ENCODE results near the gene CCIN.

The CCIN gene

GRCh38 chr9:36191290-36191645 lies 22.1 kb downstream of the CCIN start:
- DNase-seq (ENCODE audit: low spot score), result peak; percentile 41

GRCh38 chr9:36191686-36192085 lies 22.5 kb downstream of the CCIN start:
- DNase-seq (ENCODE audit: low spot score), result no peak

GRCh38 chr9:36192196-36192595 lies 23.0 kb downstream of the CCIN start:
- peak; percentile 56 for DNase-seq (ENCODE audit: low spot score)

GRCh38 chr9:36193023-36193422 lies 23.8 kb downstream of the CCIN start:
- no peak for DNase-seq (ENCODE audit: low spot score)

- peak; percentile 36 for DNase-seq (ENCODE audit: low spot score)
Measured at GRCh38 chr9:36194326-36195000, 25.3 kb downstream of the CCIN start.

- peak; percentile 43 for DNase-seq (ENCODE audit: low spot score)
Measured at GRCh38 chr9:36204906-36205547, 35.8 kb downstream of the CCIN start.

GRCh38 chr9:36207016-36207415 lies 37.8 kb downstream of the CCIN start:
- DNase-seq (ENCODE audit: low spot score), result peak; percentile 93

GRCh38 chr9:36207546-36208012 lies 38.4 kb downstream of the CCIN start:
- DNase-seq (ENCODE audit: low spot score), result peak; percentile 52

- peak; percentile 15 for DNase-seq (ENCODE audit: low spot score)
Measured at GRCh38 chr9:36208521-36209253, 39.5 kb downstream of the CCIN start.

GRCh38 chr9:36210722-36211121 lies 41.5 kb downstream of the CCIN start:
- no peak for DNase-seq (ENCODE audit: low spot score)

GRCh38 chr9:36211510-36211909 lies 42.3 kb downstream of the CCIN start:
- no peak for DNase-seq (ENCODE audit: low spot score)

GRCh38 chr9:36213387-36213786 lies 44.2 kb downstream of the CCIN start:
- DNase-seq (ENCODE audit: low spot score), result no peak

- DNase-seq (ENCODE audit: low spot score), result no peak
Measured at GRCh38 chr9:36213989-36214388, 44.8 kb downstream of the CCIN start.

GRCh38 chr9:36214571-36214970 lies 45.4 kb downstream of the CCIN start:
- DNase-seq (ENCODE audit: low spot score), result no peak

- no peak for DNase-seq (ENCODE audit: low spot score)
Measured at GRCh38 chr9:36217256-36217968, 48.2 kb downstream of the CCIN start.

GRCh38 chr9:36218011-36218410 lies 48.8 kb downstream of the CCIN start:
- no peak for DNase-seq (ENCODE audit: low spot score)

GRCh38 chr9:36218411-36218901 lies 49.3 kb downstream of the CCIN start:
- DNase-seq (ENCODE audit: low spot score), result peak; percentile 91

All from kidney tubule cell (primary cell).